Left forelimb (tissue), 1 donor: ENCODE results near the gene HELZ2.

Experiments used
- DNase-seq: peaks from one replicate; pipeline ENCODE4 v3.0.0-alpha.2; 2018; ENCODE audit warnings: low spot score

Gene HELZ2

GRCh38 chr20:63549679-63550282 lies 24.3 kb downstream of the HELZ2 start:
- DNase-seq: no peak

- no peak for DNase-seq
Measured at GRCh38 chr20:63549019-63549418, 25.0 kb downstream of the HELZ2 start.

DNA sequence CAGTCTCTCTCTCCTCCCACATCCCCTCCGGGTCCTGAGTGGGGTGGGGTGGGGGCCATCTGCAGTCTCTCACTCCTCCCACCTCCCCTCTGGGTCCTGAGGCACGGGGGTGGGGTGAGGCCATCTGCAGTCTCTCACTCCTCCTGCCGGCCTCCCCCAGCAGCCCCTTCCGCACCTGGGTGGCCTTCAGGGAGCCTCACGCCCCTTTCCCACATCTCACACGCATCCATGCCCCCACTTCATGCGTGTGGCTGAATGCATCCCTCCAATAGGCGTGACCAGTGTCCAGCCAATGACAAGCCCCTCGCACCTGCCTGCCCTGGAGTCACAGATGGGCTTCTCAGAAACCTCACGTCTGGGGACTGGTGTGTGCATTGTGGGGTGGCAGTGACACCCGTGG lies 25.5 kb downstream of the HELZ2 start:
- DNase-seq: no peak

- no peak for DNase-seq
Measured at GRCh38 chr20:63547725-63548480, 26.1 kb downstream of the HELZ2 start, which contains the start of gene SRMS. Gene SRMS (minus strand): TSS chr20:63547749. CDS start chr20:63547463, 286 bp downstream.

DNA sequence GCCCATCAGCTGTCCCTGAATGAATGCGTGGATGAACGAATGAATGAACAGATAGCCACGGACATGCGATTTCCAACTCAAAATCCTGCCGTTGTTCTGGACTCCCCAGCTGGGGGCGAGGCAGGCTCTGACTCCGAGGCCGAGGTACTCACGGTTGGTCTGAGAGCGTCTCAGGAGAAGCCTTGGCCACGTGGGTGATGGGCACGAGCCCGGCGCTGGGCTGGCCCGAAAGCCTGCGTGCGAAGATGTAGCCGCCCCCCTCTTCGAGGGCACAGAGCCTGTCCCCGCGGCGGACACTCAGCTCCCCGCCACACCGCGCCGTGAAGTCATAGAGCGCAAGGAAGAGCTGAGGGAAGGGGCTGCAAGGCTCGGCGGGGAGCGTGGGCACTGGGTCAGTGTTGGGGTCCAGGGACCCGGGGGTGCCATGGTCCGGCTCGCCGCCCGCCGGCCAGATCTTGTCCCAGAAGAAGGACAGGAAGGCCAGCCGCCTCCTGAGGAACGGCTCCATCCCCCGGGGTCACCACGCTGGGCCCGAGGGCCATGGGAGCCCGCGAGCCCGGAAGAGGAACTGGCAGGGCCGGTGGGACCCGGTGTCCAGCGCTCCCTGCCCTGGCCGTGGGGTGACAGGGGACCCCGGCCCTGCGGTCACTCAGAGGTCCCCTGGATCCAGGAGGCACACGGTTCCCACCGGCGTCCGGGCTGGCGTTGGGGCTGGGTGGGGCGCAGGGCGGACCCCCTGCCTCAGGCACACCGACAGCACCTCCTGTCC lies 26.9 kb downstream of the HELZ2 start:
- DNase-seq: no peak

- DNase-seq: no peak
Measured at GRCh38 chr20:63546256-63546955, 27.6 kb downstream of the HELZ2 start.

DNA sequence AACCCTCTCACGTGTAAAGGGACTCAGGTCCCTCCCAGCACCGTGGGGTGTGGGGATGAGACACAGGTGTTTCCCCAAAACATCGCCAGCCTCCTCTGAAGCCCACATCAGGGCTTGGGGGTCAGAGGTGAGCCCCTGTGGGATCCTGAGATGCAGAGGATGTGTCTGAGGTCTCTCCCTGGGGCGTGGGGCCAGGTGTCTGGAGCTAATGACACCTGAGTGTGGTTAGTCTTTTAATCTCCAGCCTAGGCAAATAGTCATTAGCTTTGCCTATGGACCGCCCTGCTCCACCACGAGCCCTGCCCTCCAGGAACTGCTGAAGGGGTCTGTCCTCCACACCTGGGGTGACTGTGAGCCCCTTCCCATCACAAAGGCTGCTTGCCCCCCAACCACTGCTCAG lies 28.2 kb downstream of the HELZ2 start:
- DNase-seq: no peak

GRCh38 chr20:63544958-63545516 lies 29.0 kb downstream of the HELZ2 start:
- DNase-seq: no peak

DNA sequence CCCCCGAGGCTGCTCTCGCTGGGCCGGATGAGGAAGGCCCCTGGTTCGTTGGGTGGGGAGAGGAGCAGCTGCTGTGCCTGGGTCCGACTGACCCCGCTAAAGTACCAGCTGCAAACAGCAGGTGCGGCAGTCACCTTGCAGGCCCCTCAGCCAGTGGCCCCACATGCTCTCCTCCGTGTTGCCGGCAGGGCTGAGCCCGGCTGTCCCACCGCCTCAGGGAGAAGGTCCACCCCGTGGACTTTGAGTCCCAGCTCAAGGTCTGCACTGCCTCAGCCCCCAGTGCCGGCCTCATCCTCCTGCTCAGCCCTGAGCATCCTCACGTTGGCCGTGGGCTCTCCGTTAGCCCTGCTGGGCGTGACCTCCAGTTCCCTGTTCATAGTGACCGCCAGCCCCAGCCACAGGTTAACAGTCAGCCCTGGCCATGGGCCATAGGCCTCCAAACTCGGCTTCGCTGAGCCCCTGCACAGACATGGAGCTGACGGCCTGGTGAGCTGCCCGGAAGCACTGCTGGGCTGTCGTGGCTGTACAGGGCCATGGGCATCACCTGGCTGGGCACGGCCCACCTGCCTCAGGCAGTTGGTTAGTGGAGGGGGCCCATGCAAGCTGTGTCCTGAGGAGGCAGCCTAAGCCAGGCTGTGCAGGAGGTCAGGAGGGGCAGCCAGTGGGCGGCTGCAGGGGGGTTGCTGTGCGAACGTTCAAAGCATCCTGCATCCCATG lies 29.6 kb downstream of the HELZ2 start:
- no peak for DNase-seq

GRCh38 chr20:63543733-63544132 lies 30.3 kb downstream of the HELZ2 start:
- no peak for DNase-seq

GRCh38 chr20:63543131-63543530 lies 30.9 kb downstream of the HELZ2 start:
- DNase-seq: no peak

DNA sequence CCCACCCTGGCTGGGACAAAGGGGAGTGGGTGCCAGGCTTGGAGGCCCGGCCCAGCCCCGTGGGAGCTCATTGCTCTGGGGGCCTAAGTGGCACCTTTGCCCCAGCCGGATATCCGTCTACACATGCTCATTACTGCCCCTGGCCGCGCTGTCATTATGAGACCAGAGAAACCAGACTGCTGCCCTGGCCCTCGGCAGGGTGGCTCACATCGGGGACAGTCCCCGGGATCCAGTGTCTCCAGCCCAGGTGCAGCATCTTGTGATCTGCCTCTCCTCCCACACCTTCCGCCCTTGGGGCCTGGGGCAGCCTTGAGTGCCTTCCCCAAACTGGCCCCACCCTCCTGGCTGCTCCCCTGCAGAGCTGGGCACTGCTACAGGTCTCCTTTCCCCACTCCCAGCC lies 31.3 kb downstream of the HELZ2 start:
- DNase-seq: no peak

- DNase-seq: no peak
Measured at GRCh38 chr20:63542031-63542559, 31.9 kb downstream of the HELZ2 start.

GRCh38 chr20:63541371-63541770 lies 32.7 kb downstream of the HELZ2 start:
- no peak for DNase-seq

DNA sequence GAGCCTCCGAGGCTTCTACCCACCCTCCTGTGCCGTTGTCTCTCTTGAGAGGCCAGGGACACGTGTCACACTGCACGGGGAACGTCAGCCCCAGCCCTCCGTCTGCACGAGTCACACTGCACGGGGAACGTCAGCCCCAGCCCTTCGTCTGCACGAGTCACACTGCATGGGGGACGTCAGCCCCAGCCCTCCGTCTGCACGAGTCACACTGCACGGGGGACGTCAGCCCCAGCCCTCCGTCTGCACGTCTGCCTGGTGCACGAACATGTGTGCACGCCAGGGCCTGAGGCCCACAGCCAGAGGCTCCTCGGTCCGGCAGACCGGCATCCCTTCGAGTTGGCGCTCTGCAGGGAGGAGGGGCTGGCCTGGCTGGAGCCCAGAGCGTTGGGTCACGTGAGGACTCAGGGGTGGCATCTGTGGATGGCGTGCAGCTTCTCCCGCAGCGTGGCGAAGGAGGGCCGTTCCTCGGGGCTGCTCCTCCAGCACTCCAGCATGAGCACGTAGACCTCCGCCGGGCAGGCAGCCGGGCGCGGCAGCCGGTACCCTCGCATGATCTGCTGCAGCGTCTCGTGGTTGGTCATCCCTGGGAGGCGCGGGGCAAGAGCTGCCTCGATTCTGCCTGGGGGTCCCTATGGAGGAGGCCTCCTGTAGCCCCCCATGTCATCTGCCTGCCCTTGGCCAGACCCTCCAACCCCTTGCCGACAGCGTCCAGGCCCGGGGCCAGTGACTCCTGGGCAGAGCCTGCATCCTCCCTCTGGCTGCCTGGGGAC lies 33.4 kb downstream of the HELZ2 start:
- DNase-seq: no peak

GRCh38 chr20:63539441-63540370 lies 34.3 kb downstream of the HELZ2 start:
- DNase-seq: no peak

DNA sequence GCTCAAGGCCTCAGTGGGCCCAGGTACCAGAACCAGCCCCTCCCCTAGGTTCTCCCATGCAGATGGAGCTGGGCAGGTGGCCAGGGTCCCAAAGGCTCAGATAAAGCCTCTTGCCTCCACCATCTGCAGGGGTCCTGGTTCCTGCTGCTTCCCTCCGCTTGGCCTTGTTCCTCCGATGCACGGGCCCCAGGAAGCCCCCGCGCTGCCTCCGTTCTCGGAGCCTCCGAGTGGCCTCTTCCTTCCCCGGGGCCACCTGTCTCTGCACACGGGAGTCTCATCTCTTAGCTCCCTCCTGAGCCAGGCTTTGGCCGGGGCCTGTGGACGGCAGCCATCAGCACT lies 35.0 kb downstream of the HELZ2 start:
- no peak for DNase-seq

DNA sequence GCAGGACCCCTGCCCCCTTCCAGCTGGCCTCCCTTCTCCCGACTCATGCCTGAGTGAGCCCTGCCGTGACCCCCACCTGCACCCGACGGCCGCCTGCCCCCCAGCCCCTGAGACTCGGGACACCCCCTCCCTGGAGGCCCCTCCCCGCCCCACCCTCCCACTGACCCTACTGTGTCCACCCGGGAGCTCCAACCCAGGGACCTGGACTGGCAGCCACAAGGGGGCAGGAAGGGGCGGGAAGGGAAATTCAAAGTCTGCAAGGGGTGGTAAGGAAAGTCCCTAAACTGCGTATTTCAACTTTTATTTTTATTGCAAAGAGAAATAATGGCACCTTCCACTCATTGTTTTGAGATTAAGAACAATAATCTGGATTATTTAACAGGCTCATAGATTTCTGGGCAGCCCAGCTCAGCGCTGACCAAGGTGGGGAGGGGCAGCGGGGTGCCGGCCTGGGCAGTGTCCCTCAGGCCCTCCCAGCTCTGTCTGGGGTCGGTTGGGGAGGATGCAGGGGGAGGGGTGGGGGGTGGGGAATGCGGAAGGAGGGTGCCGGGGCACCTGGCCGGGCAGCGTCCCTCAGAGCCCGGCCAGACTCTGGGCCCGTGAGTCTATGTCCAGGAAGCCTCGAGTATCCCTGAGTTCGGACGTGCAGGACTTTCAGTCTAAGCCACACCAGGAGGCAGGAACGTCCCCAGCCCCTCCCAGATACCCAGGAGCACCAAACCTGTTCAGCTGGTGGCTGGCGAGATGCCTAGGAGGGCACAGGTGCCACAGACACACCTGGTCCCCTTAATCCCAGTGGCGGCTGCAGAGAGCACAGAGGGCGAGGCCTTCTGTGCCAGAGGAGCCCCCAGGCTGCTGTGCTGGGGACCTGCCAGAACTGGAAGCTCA lies 35.6 kb downstream of the HELZ2 start:
- no peak for DNase-seq
